Mesothelial cell of epicardium (in vitro differentiated cells): ENCODE data around the gene PHF21B. TPM values are rescaled to one million over a fixed set of nuclear protein-coding genes. Genes with fewer than 3 reads are reported as not detected.
A peak's percentile ranks its signal among the peaks of the same experiment; 100 is the strongest.

Source experiments
- DNase-seq, 2 experiments: peaks; one replicate each; pipeline ENCODE4 v3.0.0; 2021; ENCODE audit warnings: low spot score in 2 of 2; ENCODE audit not compliant: unreplicated experiment in 2 of 2
- H3K27ac Mint-ChIP-seq: 2 replicates; pipeline ENCODE4 v1.8.0; 2021; ENCODE audit warnings: mixed read lengths
- H3K27me3 Mint-ChIP-seq: 2 replicates; pipeline ENCODE4 v1.8.0; 2021; ENCODE audit warnings: low read depth, mixed read lengths
- H3K36me3 Mint-ChIP-seq: 2 replicates; pipeline ENCODE4 v1.8.0; 2021; ENCODE audit warnings: mixed read lengths
- H3K4me1 Mint-ChIP-seq: 2 replicates; pipeline ENCODE4 v1.8.0; 2021; ENCODE audit warnings: mixed read lengths
- H3K4me3 Mint-ChIP-seq: 2 replicates; pipeline ENCODE4 v1.8.0; 2021; ENCODE audit warnings: mild to moderate bottlenecking, moderate library complexity, mixed read lengths
- H3K9me3 Mint-ChIP-seq: 2 replicates; pipeline ENCODE4 v1.8.0; 2021; ENCODE audit warnings: mixed read lengths
- CTCF ChIP-seq: fragments of 200-600 bp; sonication (generic); IDR thresholded peaks from one replicate; pipeline ENCODE4 v1.5.0; 2021; ENCODE audit warnings: antibody characterized with exemption; ENCODE audit not compliant: unreplicated experiment
- total RNA-seq: library from RNA; stranded (reverse); gene quantifications from 3 replicates; pipeline ENCODE4 v1.2.1, GENCODE V29; 2021

Gene PHF21B
- total RNA-seq, result 5.7 to 8.6 TPM (median 6.8 TPM) in 3 replicates

- Mint-ChIP-seq H3K9me3 (no peaks in the 10 kb centered on the region), H3K4me3 (peak within 1 kb of the TSS; percentile 94), H3K27me3 (peaks cover 48% of the 10 kb centered on the region), H3K36me3 (no peaks in the 10 kb centered on the region), H3K4me1 (peaks cover 26% of the 10 kb centered on the region), H3K27ac (peak within 1 kb of the TSS; percentile 86)
- no peak for TF ChIP-seq CTCF
- DNase-seq, result peak; percentile 85 to 86
Observed at GRCh38 chr22:45009606-45010531, at the start of gene PHF21B. Gene PHF21B, minus strand, starts transcription at chr22:45010005. Its CDS starts 456 bp downstream, at chr22:45009549.

DNA sequence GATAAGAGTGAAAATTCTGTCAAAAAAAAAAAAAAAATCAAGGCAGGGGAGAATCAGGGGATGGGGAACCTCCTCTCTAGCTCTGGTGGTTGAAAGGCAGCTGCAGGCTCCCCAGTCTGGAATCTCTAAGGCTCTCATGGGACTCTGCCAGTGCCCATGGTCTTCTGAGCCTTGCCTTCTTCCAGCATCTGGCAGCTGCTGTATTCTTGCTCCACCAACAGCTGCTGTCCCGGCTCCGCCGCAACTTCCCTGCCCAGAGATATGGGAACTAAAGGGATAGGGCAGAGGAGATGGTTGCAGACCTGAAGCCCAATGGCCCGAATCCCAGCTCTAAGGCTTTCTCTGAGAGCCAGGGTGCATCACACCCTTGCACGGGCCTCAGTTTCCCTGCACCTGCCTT lies 49.5 kb upstream of the PHF21B start:
- H3K4me1 Mint-ChIP-seq, result peaks cover 9% of the 10 kb centered on the region
- no peak overlapping the region for H3K4me3 Mint-ChIP-seq
- H3K27me3 Mint-ChIP-seq, result peaks cover 22% of the 10 kb centered on the region
- H3K27ac Mint-ChIP-seq, result no peak overlapping the region
- no peaks in the 10 kb centered on the region for H3K36me3 Mint-ChIP-seq
- no peaks in the 10 kb centered on the region for H3K9me3 Mint-ChIP-seq
- DNase-seq, result no peak
- TF ChIP-seq CTCF, result no peak

GRCh38 chr22:45058622-45058912 lies 48.8 kb upstream of the PHF21B start:
- Mint-ChIP-seq H3K9me3 (no peaks in the 10 kb centered on the region), H3K4me3 (no peak overlapping the region), H3K27me3 (peaks cover 18% of the 10 kb centered on the region), H3K4me1 (peaks cover 9% of the 10 kb centered on the region), H3K27ac (no peak overlapping the region), H3K36me3 (no peaks in the 10 kb centered on the region)
- DNase-seq, result no peak
- no peak for TF ChIP-seq CTCF

DNA sequence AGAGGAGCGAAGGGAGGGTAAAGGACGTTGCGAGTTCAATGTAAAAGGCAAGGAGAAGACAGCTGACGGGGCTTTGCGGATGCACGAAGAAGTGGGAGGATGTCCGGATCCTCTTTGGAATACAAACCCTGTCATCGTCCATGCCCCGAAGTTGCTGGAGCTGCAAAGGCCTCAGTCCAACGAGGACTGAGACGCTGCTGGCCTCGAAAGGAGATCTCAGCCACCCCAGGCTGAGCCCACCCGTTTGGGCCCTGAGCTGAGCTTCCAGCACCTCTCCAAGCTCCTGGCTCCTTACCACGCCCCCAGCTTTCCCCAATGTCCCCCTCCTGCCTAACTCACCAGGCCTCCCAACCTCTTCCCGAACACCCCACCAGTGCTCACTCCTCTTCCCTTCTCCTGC lies 46.1 kb upstream of the PHF21B start:
- H3K4me3 Mint-ChIP-seq, result no peak overlapping the region
- peaks cover 33% of the 10 kb centered on the region for H3K27me3 Mint-ChIP-seq
- H3K27ac Mint-ChIP-seq, result no peak overlapping the region
- no peaks in the 10 kb centered on the region for H3K36me3 Mint-ChIP-seq
- no peaks in the 10 kb centered on the region for H3K9me3 Mint-ChIP-seq
- no peak for DNase-seq
- H3K4me1 Mint-ChIP-seq, result peaks cover 12% of the 10 kb centered on the region
- no peak for TF ChIP-seq CTCF

- no peak for TF ChIP-seq CTCF
- no peak for DNase-seq
- Mint-ChIP-seq H3K9me3 (no peaks in the 10 kb centered on the region), H3K4me3 (no peak overlapping the region), H3K4me1 (peaks cover 19% of the 10 kb centered on the region), H3K27me3 (peaks cover 56% of the 10 kb centered on the region), H3K36me3 (no peaks in the 10 kb centered on the region), H3K27ac (no peak overlapping the region)
Observed at GRCh38 chr22:45053571-45053970, 43.8 kb upstream of the PHF21B start.
